Keratinocyte (primary cell): ENCODE measurements around the gene PCDHGC3. TPM values are rescaled to one million over a fixed set of nuclear protein-coding genes. Genes with fewer than 3 reads are reported as not detected.
A peak's percentile ranks its signal among the peaks of the same experiment; 100 is the strongest.

Experiments used
- DNase-seq: peaks from one replicate; pipeline ENCODE4 v3.0.0-alpha.2; 2011; ENCODE audit warnings: low read depth, missing footprints, low spot score
- FAIRE-seq: peaks from 2 replicates; lab custom pipeline; 2011; peaks lifted over from hg19 to GRCh38; lab: Jason Lieb, UNC
- H2AFZ ChIP-seq: 2 replicates; pipeline ENCODE4 v1.6.0; 2012; ENCODE audit warnings: low read length, control low read depth, inconsistent platforms; ENCODE audit not compliant: control insufficient read depth
- H3K27ac ChIP-seq: 2 replicates; pipeline ENCODE4 v1.5.1; 2011; ENCODE audit warnings: low read length; ENCODE audit not compliant: control insufficient read depth, insufficient read depth
- H3K27me3 ChIP-seq: 3 replicates; pipeline ENCODE4 v1.6.0; 2011; ENCODE audit warnings: low read length; ENCODE audit not compliant: control insufficient read depth, insufficient read depth; ENCODE audit errors: extremely low read depth
- H3K36me3 ChIP-seq, 2 experiments: 2 replicates in 1 of 2; 3 replicates in 1 of 2; pipeline ENCODE4 v1.5.1; 2011; ENCODE audit warnings: low read length in 2 of 2, mild to moderate bottlenecking in 1 of 2; ENCODE audit not compliant: control insufficient read depth in 2 of 2, insufficient read depth in 2 of 2; ENCODE audit errors: extremely low read depth in 1 of 2
- H3K4me1 ChIP-seq: 3 replicates; pipeline ENCODE4 v1.5.1; 2011; ENCODE audit warnings: low read length; ENCODE audit not compliant: control insufficient read depth, insufficient read depth; ENCODE audit errors: extremely low read depth
- H3K4me2 ChIP-seq: 3 replicates; pipeline ENCODE4 v1.6.0; 2011; ENCODE audit warnings: low read depth, low read length; ENCODE audit not compliant: control insufficient read depth, insufficient read depth; ENCODE audit errors: extremely low read depth
- H3K4me3 ChIP-seq, 3 experiments: fragments of 200-600 bp in 1 of 3; sonication (generic) in 1 of 3; 2 replicates in 2 of 3; 3 replicates in 1 of 3; pipeline ENCODE4 v1.5.1; 2011 to 2016; ENCODE audit warnings: low read length in 3 of 3, mild to moderate bottlenecking in 3 of 3, control low read depth in 2 of 3, inconsistent platforms in 1 of 3, low read depth in 1 of 3, mixed read lengths in 1 of 3, mixed run types in 1 of 3, moderate library complexity in 1 of 3; ENCODE audit not compliant: control insufficient read depth in 2 of 3, insufficient read depth in 2 of 3; ENCODE audit errors: extremely low read depth in 1 of 3
- H3K79me2 ChIP-seq: 2 replicates; pipeline ENCODE4 v1.6.0; 2012; ENCODE audit warnings: low read length; ENCODE audit not compliant: control insufficient read depth, insufficient read depth
- H3K9ac ChIP-seq: 3 replicates; pipeline ENCODE4 v1.6.0; 2011; ENCODE audit warnings: low read length; ENCODE audit not compliant: control insufficient read depth, insufficient read depth; ENCODE audit errors: extremely low read depth
- H3K9me1 ChIP-seq: 3 replicates; pipeline ENCODE4 v1.6.0; 2011; ENCODE audit warnings: low read length; ENCODE audit not compliant: control insufficient read depth, insufficient read depth; ENCODE audit errors: extremely low read depth
- H3K9me3 ChIP-seq: 2 replicates; pipeline ENCODE4 v1.5.1; 2012; ENCODE audit warnings: low read depth, low read length; ENCODE audit not compliant: control insufficient read depth
- H4K20me1 ChIP-seq: 3 replicates; pipeline ENCODE4 v1.6.0; 2011; ENCODE audit warnings: low read length; ENCODE audit not compliant: control insufficient read depth, insufficient read depth; ENCODE audit errors: extremely low read depth
- EZH2 ChIP-seq: IDR thresholded peaks from one replicate; pipeline ENCODE4 v1.6.1; 2012; ENCODE audit warnings: inconsistent platforms, mild to moderate bottlenecking, low read length, moderate library complexity
- dilution Hi-C: fragments of 300-500 bp; cut with MboI; formaldehyde crosslinking; loops from one replicate; pipeline ENCODE4 v1.7.0; 2020; ENCODE audit warnings: low sequenced_read_pairs; ENCODE audit not compliant: extremely low pct_ligation_motif_present
- polyA plus RNA-seq, 5 experiments: library from polyadenylated mRNA; depleted of rRNA in 3 of 5; stranded (reverse) in 3 of 5; stranded (forward) in 1 of 5; unstranded in 1 of 5; fragments of >200 nt; gene quantifications; 1 replicate in 1 of 5; 2 replicates in 3 of 5; 3 replicates in 1 of 5; pipeline versions ENCODE4 v1.2.1 to v1.2.3, GENCODE V29; 2011 to 2012; ENCODE audit warnings: missing spikeins in 2 of 5, low read depth in 1 of 5, low replicate concordance in 1 of 5
- TF ChIP-seq, protein P1 (sequence below), 3 experiments: IDR thresholded peaks in 1 of 3; conservative IDR thresholded peaks in 1 of 3; optimal IDR thresholded peaks in 1 of 3; 2 replicates in 2 of 3; 3 replicates in 1 of 3; pipeline versions ENCODE3 to v1.5.1; 2011; ENCODE audit warnings: low read length in 3 of 3, mild to moderate bottlenecking in 3 of 3, moderate library complexity in 2 of 3, control low read depth in 1 of 3, inconsistent platforms in 1 of 3; ENCODE audit not compliant: insufficient read depth in 2 of 3; ENCODE audit errors: extremely low read depth in 1 of 3

The PCDHGC3 gene
- polyA plus RNA-seq, 1 donor (not counting 4 experiments of a cell fraction or from before 2014, with no cell fraction given) = 15.2 TPM

- peak overlapping the region; percentile 63 for H3K4me2 ChIP-seq
- DNase-seq = no peak
Observed at GRCh38 chr5:141512911-141513626, 37.3 kb downstream of the PCDHGC3 start.

DNA sequence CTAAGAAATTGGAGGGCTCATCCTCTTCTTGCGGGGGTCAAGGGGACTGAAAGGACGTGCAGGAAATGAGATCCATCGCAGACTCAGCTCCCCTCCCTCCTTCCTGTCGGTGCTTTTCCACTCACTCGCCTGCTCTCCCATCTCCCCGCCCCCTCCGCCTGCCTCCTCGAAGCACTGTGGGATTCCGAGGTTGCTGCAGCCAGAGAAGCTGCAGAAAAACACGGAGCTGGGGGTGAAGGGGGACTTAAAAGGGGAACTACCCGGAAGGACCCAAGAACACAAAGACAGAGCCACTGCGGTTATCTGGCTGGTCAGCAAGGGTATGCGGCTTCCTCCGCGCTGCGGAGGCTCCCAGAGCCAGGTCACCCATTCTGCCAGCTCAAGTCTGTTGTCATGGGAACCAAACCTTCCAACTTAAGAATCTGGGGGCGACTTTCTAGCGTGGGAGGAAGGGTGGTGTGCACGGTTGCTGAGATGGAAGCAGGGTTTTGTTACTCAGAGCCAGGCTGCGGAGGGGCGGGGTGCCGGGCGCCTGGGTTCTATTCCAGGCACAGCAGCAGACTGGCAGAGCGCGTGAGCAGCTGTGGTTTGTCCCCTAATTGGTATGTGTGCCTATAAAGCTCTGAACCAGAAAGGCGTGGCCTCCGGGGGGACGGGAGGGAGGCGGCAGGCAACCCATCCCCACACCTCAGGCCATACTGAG is 38.0 kb downstream of the PCDHGC3 start:
- Histone ChIP-seq H3K4me3 (peak overlapping the region in 2 of 3 experiments; percentile 40 to 61), H3K4me2 (peak overlapping the region; percentile 63), H3K9me3 (no peaks in the 10 kb centered on the region), H3K79me2 (no peaks in the 10 kb centered on the region), H3K9ac (peak overlapping the region; percentile 56), H3K4me1 (peaks cover 38% of the 10 kb centered on the region), H2AFZ (no peak overlapping the region), H3K27me3 (no peaks in the 10 kb centered on the region), H4K20me1 (no peaks in the 10 kb centered on the region), H3K9me1 (no peaks in the 10 kb centered on the region), H3K36me3 (peaks cover 14 to 30% of the 10 kb centered on the region in 2 experiments), H3K27ac (peak overlapping the region; percentile 89)
- FAIRE-seq = no peak
- dilution Hi-C loops = no loop called here
- DNase-seq = no peak
- TF ChIP-seq, protein P1, sequence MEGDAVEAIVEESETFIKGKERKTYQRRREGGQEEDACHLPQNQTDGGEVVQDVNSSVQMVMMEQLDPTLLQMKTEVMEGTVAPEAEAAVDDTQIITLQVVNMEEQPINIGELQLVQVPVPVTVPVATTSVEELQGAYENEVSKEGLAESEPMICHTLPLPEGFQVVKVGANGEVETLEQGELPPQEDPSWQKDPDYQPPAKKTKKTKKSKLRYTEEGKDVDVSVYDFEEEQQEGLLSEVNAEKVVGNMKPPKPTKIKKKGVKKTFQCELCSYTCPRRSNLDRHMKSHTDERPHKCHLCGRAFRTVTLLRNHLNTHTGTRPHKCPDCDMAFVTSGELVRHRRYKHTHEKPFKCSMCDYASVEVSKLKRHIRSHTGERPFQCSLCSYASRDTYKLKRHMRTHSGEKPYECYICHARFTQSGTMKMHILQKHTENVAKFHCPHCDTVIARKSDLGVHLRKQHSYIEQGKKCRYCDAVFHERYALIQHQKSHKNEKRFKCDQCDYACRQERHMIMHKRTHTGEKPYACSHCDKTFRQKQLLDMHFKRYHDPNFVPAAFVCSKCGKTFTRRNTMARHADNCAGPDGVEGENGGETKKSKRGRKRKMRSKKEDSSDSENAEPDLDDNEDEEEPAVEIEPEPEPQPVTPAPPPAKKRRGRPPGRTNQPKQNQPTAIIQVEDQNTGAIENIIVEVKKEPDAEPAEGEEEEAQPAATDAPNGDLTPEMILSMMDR (optimal IDR thresholded peaks at IDR 0.05 in 1 of 3, IDR thresholded peaks at IDR 0.05 in 1 of 3, conservative IDR thresholded peaks at IDR 0.05 in 1 of 3; ENCODE audit: extremely low read depth in 1 of 3, insufficient read depth in 2 of 3, low read length in 3 of 3) = no peak
- no peak for TF ChIP-seq EZH2

More at GRCh38 chr5:141512911-141513626, 37.3 kb downstream of the PCDHGC3 start:
- H3K9me3 ChIP-seq = no peaks in the 10 kb centered on the region
- dilution Hi-C loops = no loop called here
- no peak for TF ChIP-seq EZH2
- TF ChIP-seq, protein P1 (optimal IDR thresholded peaks at IDR 0.05 in 1 of 3, IDR thresholded peaks at IDR 0.05 in 1 of 3, conservative IDR thresholded peaks at IDR 0.05 in 1 of 3; ENCODE audit: extremely low read depth in 1 of 3, insufficient read depth in 2 of 3, low read length in 3 of 3) = peak in 1 of 3 experiments; percentile 13
- peak; percentile 69 for FAIRE-seq
- peak overlapping the region; percentile 89 for H3K27ac ChIP-seq
- peaks cover 39% of the 10 kb centered on the region for H3K4me1 ChIP-seq
- H3K36me3 ChIP-seq = peaks cover 13 to 27% of the 10 kb centered on the region in 2 experiments
- no peaks in the 10 kb centered on the region for H3K9me1 ChIP-seq
- peak overlapping the region in 2 of 3 experiments; percentile 40 to 61 for H3K4me3 ChIP-seq
- H3K9ac ChIP-seq = peak overlapping the region; percentile 56
- no peaks in the 10 kb centered on the region for H3K79me2 ChIP-seq
- H3K27me3 ChIP-seq = no peaks in the 10 kb centered on the region
- H2AFZ ChIP-seq = no peak overlapping the region
- H4K20me1 ChIP-seq = no peaks in the 10 kb centered on the region
